Myometrial cell (primary cell): Measurements from ENCODE around the gene GOT2. TPM values are rescaled to one million over a fixed set of nuclear protein-coding genes. Genes with fewer than 3 reads are reported as not detected.

Experiments used
- total RNA-seq: library from RNA; depleted of rRNA; stranded (reverse); fragments of >200 nt; gene quantifications from 2 replicates; pipeline ENCODE4 v1.2.3, GENCODE V29; 2015

GOT2 gene
- total RNA-seq, result 94.6 and 97.1 TPM in 2 replicates

DNA sequence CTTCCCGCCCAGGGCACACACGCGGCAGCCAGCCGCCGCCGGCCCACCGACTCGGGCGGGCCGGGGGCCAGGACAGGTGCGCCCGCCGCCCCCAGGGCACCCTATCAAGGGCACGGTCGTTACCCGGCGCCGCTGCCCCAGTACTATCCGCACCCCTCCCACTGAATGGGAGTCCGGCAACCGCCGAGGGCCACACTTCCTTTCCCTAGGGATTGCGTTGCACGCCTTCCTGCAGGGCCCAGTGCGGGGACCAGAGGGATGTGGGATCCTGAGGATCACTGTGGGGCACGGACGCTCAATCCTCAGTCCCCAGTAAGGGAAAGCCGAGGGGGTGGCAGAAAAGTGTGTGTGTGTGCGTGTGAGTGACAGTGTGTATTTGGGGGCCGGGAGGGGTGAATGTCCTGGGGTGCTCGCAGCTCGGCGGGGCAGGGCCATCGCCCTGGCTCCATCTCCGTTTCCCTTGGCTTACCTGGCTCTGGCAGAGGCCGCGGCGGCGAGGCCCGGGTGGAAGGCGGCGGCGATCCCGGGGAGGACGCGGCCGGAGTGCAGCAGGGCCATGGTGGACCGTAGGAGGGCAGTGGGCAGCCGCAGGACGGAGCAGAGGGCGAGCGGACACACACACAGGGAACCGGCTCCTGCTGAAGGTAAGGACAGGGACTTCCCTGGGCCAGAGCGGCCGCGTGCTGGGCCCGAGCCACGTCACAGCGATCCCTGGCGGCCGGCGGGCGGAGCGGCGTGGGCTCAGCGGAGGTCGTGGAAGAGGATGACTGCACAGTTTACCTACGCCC lies at the start of gene GOT2:
GOT2 (minus strand) TSS at position 646 of the 788 bp plus-strand sequence; CDS start at position 558, 88 bp downstream.

DNA sequence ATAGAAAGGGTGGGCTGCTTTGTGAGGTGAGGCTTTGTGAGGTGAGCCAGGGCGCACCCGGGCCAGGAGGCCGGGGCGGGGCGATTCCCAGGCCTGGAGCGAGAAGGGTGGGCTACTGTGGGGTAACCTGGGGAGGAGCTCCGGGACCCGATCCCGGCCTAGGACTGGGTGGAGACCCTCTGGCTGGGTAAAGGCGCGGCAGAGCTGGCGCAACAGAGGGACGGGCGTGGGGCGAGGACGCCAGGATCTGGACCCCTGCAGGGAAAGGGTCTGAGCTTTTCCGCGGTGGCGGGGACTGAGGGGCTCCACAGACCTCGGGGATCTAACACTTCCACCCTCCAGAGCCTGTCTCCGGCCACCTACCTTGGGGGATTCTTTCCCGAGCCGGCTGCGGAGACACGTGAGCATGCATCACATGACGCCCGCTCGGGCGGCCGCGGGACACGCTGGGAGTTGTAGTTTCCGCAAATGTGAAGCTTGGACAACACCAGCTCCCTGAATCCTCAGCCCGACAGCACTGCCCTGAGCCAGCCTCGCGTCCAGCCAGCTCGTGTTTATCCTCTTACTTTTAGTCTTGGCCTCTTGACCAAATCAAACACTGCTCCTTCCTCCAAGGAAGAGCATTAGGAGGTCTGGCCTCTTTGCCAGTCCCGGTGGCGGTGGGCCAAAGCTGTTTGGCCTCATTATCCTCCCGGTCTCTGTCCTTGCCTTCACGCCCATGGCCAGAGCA lies 49.6 kb downstream of the GOT2 start, which contains the start of gene SLC38A7:
SLC38A7 (minus strand) TSS at position 417 of the 730 bp plus-strand sequence. CDS start 4,644 bp downstream, outside the sequence.

Other genes starting within 250 kb of the GOT2 start
- gene NDRG4, start 234.2 kb downstream of the GOT2 start, total RNA-seq, result 16.7 and 21.3 TPM in 2 replicates
- gene SETD6, start 218.8 kb downstream of the GOT2 start, total RNA-seq, result 6.4 and 18.7 TPM in 2 replicates
- gene CNOT1, start 104.5 kb downstream of the GOT2 start, total RNA-seq, result 77.8 and 96.9 TPM in 2 replicates
- 14.7 and 18.1 TPM in 2 replicates for gene SLC38A7, start 49.5 kb downstream of the GOT2 start, total RNA-seq